HG03460 (cell line): ENCODE data around the gene RXRB.

Experiments used
- ATAC-seq: cut with Tn5 transposase; IDR thresholded peaks from one replicate; pipeline ENCODE4 v1.9.1; 2021; ENCODE audit not compliant: unreplicated experiment

The RXRB gene

DNA sequence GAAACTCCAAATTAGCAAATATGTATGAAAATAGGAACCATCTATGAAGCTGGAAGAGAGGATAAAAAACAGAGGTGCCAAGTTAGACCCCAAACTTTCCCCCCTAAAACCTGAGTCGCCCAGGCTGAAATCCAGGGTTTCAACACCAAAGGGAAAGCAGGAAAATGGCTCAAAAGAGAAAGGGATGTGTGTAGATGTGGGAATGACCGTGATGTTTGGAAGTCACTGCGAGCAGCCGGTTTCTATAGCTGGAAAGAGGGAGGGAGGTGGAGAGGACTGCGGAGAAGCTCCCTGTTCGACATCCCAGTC lies 12.3 kb upstream of the RXRB start:
- no peak for ATAC-seq

DNA sequence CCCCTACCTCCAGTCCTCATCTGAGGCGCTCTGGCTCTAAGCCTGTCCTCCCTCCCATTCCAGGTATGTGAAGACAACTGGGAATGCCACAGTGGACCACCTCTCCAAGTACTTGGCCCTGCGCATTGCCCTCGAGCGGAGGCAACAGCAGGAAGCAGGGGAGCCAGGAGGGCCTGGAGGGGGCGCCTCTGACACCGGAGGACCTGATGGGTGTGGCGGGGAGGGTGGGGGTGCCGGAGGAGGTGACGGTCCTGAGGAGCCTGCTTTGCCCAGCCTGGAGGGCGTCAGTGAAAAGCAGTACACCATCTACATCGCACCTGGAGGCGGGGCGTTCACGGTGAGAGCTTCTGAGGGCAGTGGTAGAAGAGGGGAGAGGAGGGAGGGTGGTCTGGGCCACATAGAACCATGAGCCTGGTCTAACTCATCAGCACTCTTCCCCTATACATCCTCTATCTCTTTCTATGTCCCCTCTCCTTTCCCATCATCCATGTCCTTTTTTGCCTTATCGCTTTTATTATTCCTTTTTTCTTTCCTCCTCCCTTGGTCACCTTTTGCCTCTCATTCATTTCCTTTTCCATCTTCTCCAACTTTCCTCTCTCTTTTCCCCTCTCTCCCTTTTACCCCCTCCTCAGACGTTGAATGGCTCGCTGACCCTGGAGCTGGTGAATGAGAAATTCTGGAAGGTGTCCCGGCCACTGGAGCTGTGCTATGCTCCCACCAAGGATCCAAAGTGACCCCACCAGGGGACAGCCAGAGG lies 11.4 kb upstream of the RXRB start:
- no peak for ATAC-seq

DNA sequence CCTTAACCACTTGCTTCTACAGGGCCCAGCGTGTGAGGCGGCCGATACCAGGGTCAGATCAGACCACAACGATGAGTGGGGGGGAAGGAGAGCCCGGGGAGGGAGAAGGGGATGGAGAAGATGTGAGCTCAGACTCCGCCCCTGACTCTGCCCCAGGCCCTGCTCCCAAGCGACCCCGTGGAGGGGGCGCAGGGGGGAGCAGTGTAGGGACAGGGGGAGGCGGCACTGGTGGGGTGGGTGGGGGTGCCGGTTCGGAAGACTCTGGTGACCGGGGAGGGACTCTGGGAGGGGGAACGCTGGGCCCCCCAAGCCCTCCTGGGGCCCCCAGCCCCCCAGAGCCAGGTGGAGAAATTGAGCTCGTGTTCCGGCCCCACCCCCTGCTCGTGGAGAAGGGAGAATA lies 10.7 kb upstream of the RXRB start:
- no peak for ATAC-seq

DNA sequence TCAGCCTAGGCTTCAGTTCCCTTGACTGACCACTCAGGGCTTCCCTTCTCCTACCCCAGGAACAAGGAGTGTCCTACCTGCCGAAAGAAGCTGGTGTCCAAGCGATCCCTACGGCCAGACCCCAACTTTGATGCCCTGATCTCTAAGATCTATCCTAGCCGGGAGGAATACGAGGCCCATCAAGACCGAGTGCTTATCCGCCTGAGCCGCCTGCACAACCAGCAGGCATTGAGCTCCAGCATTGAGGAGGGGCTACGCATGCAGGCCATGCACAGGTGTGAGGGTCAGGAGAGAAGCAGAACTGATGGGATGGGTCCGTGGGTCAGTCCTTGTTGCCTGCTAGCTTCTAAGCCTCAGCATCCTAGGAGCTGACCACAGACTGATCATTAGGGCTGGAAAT lies 9.4 kb upstream of the RXRB start:
- ATAC-seq = no peak

DNA sequence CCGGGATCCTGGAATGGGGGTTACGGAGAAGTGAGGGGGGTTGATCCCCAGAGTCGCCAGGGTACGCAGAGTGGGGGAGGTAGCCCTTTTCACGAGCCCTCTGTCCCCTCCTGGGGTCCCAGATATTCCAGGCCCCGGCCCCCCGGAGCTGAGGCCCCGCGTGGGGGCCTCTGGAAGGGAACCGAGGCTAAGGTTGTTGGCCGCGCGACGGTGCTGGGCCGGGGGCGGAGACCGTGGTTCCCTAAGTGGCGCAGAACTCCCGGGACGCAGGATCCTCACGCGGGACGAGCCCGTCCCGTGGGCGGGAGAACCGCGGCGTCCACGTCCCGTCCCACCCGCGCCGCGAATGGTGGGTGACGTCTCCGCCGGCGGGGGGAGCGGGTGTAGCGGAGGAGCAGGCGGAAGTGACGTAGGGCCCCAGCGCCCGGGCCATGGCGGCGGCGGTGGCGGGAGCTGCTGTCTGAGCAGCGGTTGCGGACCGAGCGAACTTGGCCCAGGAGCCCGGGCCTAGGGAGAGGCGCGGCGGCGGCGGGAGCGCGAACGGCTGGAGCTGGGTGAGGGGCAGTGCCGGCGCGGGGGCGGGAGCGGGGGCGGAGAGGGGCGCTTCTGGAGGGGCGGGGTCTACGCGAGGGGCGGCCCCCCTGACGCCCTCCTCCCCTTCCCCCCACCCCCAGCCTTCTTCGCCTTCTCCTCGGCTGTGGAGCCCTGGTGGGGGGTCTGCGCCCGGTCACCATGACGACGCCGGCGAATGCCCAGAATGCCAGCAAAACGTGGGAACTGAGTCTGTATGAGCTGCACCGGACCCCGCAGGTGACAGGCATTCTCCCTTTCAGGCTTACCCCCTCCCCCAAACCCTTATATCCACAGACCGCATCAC lies 7.9 kb upstream of the RXRB start, which contains the start of gene RING1:
Gene RING1, plus strand, starts transcription at position 410 of the 877 bp plus-strand sequence. Its CDS starts 323 bp downstream, at position 733.
- ATAC-seq = peak; percentile 48

DNA sequence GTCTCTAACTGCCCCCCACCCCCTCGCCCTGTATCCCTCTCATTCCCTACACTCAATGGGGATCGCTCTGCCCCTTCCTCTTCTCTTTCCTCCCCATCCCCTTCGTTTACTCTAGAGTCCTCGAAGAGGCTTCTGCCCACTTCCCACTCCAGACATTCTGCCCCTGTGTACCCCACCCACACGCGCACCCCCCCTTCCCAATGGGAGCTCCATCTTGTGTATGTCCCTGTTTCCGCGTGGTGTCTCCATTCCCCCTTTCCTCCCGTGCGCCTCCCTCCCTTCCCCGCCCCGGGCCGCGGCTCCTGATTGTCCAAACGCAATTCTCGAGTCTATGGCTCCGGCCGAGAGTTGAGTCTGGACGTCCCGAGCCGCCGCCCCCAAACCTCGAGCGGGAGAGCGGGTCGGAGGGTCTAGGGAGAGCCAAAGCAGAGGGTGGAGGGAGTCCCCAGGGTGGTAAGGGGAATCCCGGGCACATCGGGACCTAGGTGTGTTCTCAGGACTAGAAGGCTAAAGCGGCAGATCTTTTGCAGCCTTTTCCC lies 7.2 kb upstream of the RXRB start:
- no peak for ATAC-seq

DNA sequence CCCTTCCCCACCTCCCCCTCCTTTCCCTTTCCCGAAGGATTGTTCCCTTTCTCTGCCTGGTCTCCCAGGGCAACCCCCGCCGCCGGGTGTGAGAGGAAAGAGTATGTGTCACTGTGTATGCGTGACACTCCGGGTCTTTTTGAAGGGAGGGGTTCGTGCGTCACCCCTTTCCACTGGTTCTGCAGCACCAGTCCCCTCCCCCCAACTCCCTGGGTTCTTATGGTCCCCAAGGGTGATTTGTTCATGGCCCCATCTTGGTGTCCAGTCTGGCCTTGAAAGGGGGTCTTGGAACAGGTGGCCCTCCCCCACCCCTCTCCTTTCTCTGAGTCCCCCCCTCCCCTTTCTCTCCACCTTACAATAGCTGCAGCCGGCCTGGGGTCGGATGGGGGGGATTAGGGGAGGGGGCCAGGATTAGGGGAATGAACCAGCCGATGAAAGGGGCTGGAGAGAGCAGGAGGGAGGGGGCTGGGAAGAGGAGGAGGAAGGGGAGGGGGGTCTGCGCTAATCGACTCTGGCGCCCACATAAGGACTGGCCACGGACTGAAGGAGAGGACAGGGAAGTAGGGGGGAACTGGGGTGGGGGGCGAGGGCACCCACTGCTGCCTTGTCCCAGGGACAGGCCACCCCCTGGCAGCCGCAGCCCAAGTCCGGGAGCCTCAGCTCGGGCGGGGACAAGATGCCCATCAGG lies 6.5 kb upstream of the RXRB start:
- no peak for ATAC-seq

DNA sequence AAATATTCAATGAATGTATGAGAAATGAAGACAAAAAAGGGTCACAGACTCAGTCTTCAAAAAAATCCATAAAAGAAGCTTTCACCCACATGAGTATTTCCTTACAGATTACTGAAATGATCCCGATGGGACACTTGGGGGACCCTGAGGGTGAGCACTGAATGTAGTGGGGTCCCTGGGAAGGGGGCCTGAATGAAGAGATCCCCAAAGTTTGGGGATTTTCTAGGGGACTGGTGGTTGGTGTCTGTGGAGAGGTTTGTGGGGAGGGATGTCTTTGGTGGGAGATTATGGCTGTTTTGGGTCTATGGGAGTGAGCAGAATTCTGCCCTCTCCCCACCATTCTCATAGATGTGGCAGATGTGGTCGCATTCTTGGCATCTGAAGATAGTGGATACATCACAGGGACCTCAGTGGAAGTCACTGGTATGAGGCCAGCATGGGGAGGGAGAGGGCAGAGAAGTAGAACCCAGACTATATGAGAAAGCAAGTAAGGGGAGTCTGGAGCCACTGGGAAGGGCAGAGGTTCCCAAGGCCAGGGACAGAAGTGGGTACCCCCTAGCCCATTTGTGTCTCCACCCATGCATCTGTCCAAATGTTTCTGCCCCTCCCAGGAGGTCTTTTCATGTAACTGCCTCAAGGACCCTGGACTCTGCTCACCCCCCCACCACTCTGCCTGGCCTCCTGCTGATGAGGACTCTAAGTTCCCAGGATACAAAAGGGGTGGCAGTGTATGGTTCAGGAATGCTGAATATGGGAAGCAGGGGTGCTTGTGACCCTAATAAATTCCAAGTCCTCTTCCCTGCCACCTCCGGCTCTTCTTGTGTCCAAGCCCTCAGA lies 5.8 kb upstream of the RXRB start:
- ATAC-seq = no peak

DNA sequence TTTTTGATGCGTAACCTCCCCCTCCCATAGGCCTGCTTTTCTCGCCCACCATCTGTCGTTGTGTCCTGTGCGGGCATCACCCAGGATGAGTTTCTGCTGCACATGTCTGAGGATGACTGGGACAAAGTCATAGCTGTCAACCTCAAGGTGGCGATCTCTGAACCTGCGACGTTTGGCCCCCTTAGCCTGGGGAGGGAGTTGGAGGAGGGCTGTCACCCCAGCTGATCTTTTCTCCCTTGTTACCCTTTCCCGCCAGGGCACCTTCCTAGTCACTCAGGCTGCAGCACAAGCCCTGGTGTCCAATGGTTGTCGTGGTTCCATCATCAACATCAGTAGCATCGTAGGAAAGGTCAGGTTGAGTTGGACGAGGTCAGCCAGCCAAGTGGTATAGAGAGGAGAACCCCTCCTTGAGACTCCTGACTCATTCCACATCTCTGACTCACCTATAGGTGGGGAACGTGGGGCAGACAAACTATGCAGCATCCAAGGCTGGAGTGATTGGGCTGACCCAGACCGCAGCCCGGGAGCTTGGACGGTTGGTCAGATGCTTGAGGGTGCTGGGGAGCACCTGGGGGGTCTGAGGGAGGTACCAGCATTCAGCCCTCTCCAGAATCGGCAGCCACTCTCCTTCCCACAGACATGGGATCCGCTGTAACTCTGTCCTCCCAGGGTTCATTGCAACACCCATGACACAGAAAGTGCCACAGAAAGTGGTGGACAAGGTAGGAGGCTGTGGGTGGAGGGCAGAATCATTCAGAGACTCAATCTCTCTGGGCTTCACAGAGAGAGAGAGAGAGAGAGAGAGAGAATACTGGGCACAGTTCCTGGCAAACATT lies 4.9 kb upstream of the RXRB start:
- no peak for ATAC-seq

DNA sequence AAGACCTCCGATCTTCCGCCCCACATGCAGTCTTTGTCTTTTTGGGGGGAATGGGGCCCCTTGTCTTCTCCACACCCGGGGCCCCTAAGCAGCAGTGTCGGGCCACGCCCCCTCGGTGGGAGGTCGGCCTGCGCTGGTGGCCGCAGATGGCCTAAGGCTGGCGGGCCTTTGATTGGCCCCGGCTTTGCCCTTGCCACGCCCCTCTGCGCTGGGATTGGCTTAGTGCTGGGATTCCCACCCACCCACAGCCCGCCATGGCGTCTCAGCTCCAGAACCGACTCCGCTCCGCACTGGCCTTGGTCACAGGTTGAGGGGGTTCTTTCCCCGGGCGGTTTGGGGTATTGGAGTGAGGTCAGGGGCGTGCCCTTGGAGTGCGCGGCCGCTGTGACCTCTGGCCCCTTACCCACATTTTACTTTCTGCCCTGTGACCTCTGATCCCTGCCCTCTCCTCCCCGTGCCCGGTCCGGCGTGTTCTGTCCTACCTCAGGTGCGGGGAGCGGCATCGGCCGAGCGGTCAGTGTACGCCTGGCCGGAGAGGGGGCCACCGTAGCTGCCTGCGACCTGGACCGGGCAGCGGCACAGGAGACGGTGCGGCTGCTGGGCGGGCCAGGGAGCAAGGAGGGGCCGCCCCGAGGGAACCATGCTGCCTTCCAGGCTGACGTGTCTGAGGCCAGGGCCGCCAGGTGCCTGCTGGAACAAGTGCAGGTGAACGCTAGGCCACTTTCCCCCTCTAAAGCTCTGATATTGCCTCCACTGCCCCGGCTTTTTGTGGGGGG lies 4.1 kb upstream of the RXRB start, which contains the start of gene HSD17B8:
Gene HSD17B8, plus strand, starts transcription at position 241 of the 776 bp plus-strand sequence. Its CDS starts 14 bp downstream, at position 255.
- peak; percentile 44 for ATAC-seq

DNA sequence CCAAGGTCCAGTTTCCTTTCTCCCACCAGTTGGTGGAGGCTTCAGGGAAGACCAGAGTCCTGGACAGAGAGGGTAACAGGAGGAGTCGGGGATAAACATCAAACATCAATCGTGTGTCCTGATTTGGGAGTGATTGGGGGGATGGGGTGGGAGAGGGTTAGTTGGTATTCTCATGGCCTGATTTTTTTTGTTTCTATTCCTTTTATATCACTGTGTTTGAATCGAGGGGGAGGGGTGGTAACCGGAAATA lies 3.6 kb upstream of the RXRB start:
- no peak for ATAC-seq

DNA sequence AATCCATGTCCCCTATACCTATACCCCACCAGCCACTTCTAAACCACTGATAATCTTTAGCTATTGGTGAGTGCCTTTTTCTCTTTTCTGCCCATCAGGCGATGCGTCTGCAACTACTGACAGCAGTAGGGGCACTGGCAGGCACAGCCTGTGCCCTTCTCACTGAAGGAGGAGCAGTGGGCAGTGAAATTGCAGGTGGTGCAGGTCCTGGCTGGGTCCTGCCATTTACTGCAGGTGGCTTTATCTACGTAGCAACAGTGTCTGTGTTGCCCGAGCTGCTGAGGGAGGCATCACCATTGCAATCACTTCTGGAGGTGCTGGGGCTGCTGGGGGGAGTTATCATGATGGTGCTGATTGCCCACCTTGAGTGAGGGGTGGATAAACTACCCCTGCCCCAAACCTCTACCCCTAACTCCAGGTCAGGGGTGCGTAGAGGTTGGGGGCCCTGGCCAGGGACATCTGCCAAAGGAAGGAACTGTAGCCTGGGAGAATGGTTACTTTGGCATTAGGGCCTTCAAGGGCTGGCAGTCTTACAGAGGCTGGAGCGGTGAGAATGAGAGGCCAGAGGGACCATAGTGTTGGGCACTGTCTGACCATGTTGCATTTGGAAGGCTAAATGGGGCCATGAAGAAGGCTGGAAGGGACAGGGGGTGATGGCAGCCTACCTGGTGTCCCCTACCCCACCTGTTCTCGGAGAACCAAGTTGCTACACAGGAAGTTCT lies 3.1 kb upstream of the RXRB start:
- ATAC-seq = no peak

DNA sequence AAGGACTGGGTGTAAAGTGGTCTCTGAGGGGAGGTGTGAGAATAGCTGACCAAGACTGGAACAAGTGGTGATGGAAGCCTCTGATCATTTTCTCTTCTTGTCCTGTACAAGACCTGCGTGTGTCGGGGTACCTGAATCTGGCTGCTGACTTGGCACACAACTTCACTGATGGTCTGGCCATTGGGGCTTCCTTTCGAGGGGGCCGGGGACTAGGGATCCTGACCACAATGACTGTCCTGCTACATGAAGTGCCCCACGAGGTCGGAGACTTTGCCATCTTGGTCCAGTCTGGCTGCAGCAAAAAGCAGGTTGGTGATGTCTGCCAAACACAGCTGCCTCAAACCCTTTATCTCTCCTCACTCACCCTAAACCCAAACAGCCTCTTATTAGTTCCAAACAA lies 2.3 kb upstream of the RXRB start:
- no peak for ATAC-seq

DNA sequence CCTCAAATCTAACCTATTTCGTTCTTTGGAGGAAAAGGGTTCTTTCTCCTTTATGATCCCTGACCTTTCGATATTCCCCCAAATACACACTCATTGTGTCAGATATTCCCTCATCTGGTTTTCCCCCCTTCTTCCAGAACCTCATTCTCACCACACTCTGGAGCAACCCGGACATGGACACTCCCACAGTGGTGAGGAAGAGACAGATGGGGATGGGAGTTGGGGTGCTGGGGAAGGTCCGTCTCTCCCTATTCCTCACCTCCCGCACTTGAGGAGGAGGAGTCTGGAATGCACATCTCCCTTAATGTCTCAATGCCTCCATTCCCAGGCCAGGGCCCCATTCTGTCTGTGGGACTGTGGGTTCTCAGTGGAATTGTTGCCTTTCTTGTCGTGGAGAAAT lies 1.5 kb upstream of the RXRB start:
- ATAC-seq = no peak

DNA sequence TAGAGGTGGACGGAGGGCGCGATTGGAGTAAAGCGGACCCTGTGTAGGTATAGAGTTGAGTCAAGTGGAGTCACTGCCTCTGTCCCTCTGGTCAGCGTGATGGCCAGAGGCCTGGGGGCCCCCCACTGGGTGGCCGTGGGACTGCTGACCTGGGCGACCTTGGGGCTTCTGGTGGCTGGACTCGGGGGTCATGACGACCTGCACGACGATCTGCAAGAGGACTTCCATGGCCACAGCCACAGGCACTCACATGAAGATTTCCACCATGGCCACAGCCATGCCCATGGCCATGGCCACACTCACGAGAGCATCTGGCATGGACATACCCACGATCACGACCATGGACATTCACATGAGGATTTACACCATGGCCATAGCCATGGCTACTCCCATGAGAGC lies 681 bp upstream of the RXRB start:
- no peak for ATAC-seq

DNA sequence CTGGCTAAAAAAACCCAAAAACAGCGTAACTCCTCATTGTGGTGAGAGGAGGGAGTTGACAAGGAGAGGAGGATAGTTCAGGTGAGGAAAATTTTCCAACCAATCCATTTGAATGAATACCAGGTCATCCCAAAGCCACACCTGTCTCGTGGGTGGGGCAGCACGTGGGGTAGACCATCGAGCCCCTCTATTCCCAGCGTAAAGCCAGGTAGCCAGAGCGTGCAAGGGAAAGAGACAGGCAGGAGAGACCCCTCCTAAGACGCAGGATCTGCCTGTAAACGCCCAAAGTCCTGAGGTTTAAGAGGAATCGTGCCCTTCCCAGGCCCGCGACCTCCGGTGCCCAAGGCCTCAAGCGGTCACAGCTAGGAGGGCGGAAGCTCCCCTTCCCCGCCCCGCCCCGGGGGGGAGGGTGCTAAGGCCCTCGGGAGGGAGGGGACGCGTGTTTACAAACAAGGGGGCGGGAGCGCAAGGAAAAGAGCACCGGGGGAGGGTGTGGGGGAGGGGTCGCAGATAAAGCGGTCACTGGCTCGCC lies 712 bp downstream of the RXRB start:
- no peak for ATAC-seq

DNA sequence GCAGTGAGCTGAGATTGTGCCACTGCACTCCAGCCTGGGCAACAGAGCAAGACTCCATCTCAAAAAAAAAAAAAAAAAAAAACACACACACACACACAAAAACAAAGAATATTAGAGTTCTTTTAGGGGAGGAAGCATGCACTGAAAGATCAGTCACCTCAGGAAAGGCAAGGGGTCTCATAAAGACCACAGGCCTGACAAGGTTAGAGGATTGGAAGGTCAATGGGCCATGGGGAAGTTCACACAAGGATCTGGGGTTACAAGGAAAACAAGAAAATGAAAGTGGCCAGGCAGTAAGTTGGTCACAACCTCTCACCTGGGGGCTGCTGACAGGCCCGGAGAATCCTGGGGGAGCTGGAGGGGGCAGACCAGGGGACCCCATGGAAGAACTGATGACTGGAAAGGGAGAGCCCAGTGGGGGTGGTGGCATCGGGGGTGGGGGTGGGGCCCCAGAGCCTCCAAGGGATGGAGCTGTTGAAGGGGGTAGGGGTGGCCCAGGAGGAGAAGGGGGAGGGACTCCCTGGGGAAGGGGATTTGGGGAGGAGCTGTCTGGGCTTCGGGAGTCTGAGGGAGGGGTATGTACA lies 1.5 kb downstream of the RXRB start:
- ATAC-seq = no peak
